Large intestine (tissue), 3 donors: ENCODE data around the gene EIF6. TPM values are rescaled to one million over a fixed set of nuclear protein-coding genes. Genes with fewer than 3 reads are reported as not detected.
A peak's percentile ranks its signal among the peaks of the same experiment; 100 is the strongest.
"Not testable (repeated sequence)": the region's sequence is repeated elsewhere in the genome, so short reads cannot be mapped to it uniquely, and the experiment has no call there.

ENCODE experiments used
- DNase-seq, 2 donors: peaks; one replicate each; pipeline versions ENCODE4 v3.0.0 to v3.0.0-alpha.2; 2013
- H3K27ac ChIP-seq: one replicate; pipeline ENCODE4 v1.5.1; 2013; ENCODE audit warnings: low read length
- H3K27me3 ChIP-seq: 2 replicates; pipeline ENCODE4 v1.6.1; 2013; ENCODE audit warnings: low read length; ENCODE audit not compliant: control insufficient read depth, insufficient read depth
- H3K36me3 ChIP-seq: 2 replicates; pipeline ENCODE4 v1.6.1; 2013; ENCODE audit warnings: low read length; ENCODE audit not compliant: control insufficient read depth, insufficient read depth
- H3K4me1 ChIP-seq: one replicate; pipeline ENCODE4 v1.6.1; 2013; ENCODE audit warnings: low read length; ENCODE audit not compliant: control insufficient read depth, insufficient read depth
- H3K4me3 ChIP-seq: one replicate; pipeline ENCODE4 v1.5.1; 2013; ENCODE audit warnings: low read length
- H3K9me3 ChIP-seq: one replicate; pipeline ENCODE4 v1.6.1; 2013; ENCODE audit warnings: mild to moderate bottlenecking, low read depth, low read length, moderate library complexity; ENCODE audit not compliant: control insufficient read depth
- WGBS: methylation state at CpG from one replicate; pipeline ENCODE4 v1.1.5; 2013; ENCODE audit warnings: low lambda C conversion rate; ENCODE audit not compliant: insufficient coverage; 5-methylcytosine and 5-hydroxymethylcytosine counted together
- polyA plus RNA-seq: library from polyadenylated mRNA; unstranded; fragments of 120-200 nt; gene quantifications from one replicate; pipeline ENCODE4 v1.2.1, GENCODE V29; 2013

Gene EIF6
- polyA plus RNA-seq, 1 donor, result 172 TPM

DNA sequence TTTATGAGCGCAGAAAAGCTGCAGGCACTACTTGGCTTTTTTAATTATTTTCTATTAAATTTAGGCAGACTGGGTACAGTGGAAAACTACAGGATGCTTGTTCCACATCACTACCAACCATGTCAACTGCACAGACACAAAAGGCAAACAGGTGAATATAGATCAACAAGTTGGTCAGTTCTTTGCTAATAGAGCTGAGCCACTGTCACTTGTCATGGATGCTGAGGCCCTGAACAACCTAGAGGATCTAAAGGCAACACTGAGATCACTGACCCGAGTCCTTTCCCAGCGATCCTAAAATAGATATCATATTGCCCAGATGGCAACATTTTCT, 42.1 kb upstream of the EIF6 start:
- H3K4me3 ChIP-seq, result no peak overlapping the region
- no peaks in the 10 kb centered on the region for H3K9me3 ChIP-seq
- no peaks in the 10 kb centered on the region for H3K27me3 ChIP-seq
- no peaks in the 10 kb centered on the region for H3K36me3 ChIP-seq
- no peak for DNase-seq
- WGBS, result 67% methylated on average over 1 of the region's 3 CpGs
- H3K27ac ChIP-seq, result peak overlapping the region; percentile 84
- peaks cover 41% of the 10 kb centered on the region for H3K4me1 ChIP-seq

GRCh38 chr20:35326021-35326739, 41.6 kb upstream of the EIF6 start:
- no peaks in the 10 kb centered on the region for H3K9me3 ChIP-seq
- H3K27ac ChIP-seq, result peak overlapping the region; percentile 84

GRCh38 chr20:35325401-35325800, 40.8 kb upstream of the EIF6 start:
- Histone ChIP-seq H3K4me3 (no peak overlapping the region), H3K27me3 (no peaks in the 10 kb centered on the region), H3K36me3 (no peaks in the 10 kb centered on the region), H3K9me3 (no peaks in the 10 kb centered on the region), H3K4me1 (peaks cover 47% of the 10 kb centered on the region), H3K27ac (peak overlapping the region; percentile 84)
- WGBS, result 70% methylated on average over 2 of the region's 6 CpGs
- peak in 1 of 2 donors; percentile 67 for DNase-seq

More at GRCh38 chr20:35326021-35326739, 41.6 kb upstream of the EIF6 start:
- peaks cover 41% of the 10 kb centered on the region for H3K4me1 ChIP-seq
- peak; percentile 53 to 76 for DNase-seq
- H3K4me3 ChIP-seq, result no peak overlapping the region
- no peaks in the 10 kb centered on the region for H3K27me3 ChIP-seq
- H3K36me3 ChIP-seq, result no peaks in the 10 kb centered on the region
- 100% methylated on average over 1 of the region's 11 CpGs for WGBS

GRCh38 chr20:35320396-35321126, 36.0 kb upstream of the EIF6 start:
- Histone ChIP-seq H3K4me3 (no peak overlapping the region), H3K9me3 (no peaks in the 10 kb centered on the region), H3K36me3 (no peaks in the 10 kb centered on the region), H3K27ac (peak overlapping the region; percentile 77), H3K27me3 (no peaks in the 10 kb centered on the region), H3K4me1 (peaks cover 48% of the 10 kb centered on the region)
- no CpG with 5 or more reads among the region's 3 CpGs for WGBS
- peak; percentile 57 to 77 for DNase-seq

DNA sequence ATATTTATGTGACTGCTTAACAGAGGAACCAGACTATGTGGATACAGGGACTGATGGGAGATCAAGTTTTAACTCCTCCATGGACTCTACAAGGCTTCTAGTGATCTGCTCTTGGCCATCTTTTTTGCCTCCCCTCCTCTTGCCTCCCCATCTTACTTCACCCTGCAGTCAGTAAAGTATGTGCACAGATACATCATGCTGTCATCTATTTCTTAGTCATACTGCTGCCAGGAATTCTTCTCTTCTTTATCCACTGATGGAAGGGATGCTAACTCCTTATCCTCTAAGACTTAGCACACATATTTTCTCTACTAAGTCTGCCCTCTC, 35.3 kb upstream of the EIF6 start:
- Histone ChIP-seq H3K4me3 (no peak overlapping the region), H3K4me1 (peaks cover 47% of the 10 kb centered on the region)
- DNase-seq, result peak in 1 of 2 donors; percentile 33

DNA sequence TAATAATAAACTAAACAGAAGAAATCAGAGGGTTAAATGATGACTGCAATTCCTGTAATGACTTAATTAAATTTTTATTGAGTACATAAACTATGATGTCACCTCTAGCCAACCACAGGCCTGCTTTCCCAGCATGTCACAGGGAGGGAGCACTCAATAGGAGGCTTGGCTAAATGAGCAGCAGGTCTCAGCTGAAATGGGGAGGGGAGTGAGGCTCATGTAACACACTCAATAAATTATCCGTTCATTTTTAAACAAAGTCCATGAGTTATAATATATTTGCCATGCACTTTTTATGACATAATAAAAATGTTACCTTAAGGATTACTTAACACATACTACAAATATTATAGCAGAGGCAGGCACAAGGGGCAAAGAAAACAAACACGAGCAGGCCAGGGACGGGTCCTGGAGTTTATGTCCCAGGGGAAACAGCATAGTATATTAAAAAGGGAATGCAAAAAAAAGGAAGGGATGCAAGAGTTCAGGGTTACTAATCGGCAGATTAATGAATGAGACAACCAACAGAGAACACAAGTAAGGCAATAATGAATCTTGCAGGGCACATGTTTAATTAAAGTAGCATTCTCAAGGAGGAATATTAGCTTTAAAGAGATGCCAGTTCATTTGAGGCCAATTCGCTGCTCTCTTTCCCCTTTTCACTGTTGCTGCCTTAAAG, 34.8 kb upstream of the EIF6 start:
- peak overlapping the region; percentile 77 for H3K27ac ChIP-seq
- H3K4me1 ChIP-seq, result peaks cover 47% of the 10 kb centered on the region
- H3K27me3 ChIP-seq, result no peaks in the 10 kb centered on the region
- H3K4me3 ChIP-seq, result no peak overlapping the region
- H3K36me3 ChIP-seq, result no peaks in the 10 kb centered on the region
- peak in 1 of 2 donors; percentile 59 for DNase-seq
- H3K9me3 ChIP-seq, result no peaks in the 10 kb centered on the region
- 0% methylated on average over 3 of the region's 5 CpGs for WGBS

More for the DNA sequence above, 35.3 kb upstream of the EIF6 start:
- Histone ChIP-seq H3K9me3 (no peaks in the 10 kb centered on the region), H3K36me3 (no peaks in the 10 kb centered on the region), H3K27ac (peak overlapping the region; percentile 77), H3K27me3 (no peaks in the 10 kb centered on the region)

DNA sequence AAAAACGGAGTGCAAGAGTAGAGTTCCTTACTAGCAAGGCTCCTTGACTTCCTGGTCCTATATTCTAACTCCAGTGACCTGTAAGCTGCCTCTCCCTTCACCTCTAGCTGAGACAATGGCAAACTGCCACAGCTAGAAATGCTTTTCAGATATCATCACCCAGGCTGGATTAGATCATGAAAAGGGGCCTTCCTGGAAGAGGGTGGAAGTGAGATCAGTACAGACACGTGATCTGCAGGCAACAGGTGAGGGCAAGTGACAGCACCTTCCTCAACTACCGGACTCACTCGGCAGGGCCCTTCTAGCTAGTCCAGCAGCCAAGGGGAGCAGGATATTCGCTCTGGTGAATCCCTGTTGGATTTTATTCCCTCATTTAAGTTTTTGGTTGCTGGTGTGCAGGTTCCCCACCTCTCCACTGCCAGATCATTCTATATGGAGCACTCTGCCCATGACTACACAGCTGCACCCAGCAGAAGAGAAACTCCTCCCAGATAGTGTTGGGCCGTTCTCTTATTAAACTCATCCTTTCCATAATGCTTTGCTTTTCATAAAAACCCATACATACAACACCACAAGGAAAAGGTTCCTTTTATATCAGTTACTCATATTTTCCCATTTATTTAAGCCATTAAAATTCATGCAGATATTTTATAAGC, 34.1 kb upstream of the EIF6 start:
- H3K4me3 ChIP-seq, result no peak overlapping the region
- H3K36me3 ChIP-seq, result no peaks in the 10 kb centered on the region
- no peaks in the 10 kb centered on the region for H3K9me3 ChIP-seq
- H3K27ac ChIP-seq, result peak overlapping the region; percentile 77
- no peaks in the 10 kb centered on the region for H3K27me3 ChIP-seq
- 40% methylated on average over 1 of the region's 6 CpGs for WGBS
- peaks cover 47% of the 10 kb centered on the region for H3K4me1 ChIP-seq
- DNase-seq, result peak; percentile 89 to 95

DNA sequence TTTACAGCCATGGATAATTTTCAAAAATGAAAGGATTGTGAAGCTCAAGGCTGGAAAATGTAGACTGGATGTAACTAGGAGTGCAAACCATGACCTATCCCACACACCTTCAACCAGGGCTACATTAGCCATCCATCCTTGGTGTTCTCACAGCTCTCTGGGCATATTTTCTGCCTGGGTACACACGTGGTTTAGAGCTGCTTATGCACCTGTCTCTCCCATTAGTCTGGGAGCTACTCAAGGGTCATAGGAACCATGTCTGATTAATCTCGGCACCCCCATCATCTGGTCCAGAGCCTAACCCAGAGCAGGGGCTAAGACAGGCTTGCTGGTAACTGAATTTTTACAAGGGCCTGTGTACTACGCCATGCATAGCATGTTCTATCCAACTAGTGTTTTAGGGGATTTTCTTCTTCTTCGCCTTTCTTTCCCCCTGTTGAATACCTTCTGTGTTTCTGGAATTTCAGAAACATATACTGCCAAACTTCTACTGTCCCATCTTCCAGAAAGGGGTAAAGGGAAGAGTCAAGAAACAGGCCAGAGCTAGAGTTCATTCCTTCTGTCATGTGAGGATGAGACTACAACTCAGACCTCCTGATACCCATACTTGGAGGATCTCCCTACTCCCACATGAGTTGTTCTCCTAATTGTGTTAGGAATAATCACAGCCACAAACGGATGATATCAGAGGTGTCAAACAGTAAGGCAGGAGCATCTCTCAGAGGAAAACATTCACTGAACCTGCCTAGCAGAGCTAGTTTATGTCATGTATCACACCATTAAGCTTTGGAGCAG, 33.0 kb upstream of the EIF6 start:
- H3K4me3 ChIP-seq, result no peak overlapping the region
- H3K27ac ChIP-seq, result peak overlapping the region; percentile 77
- no peaks in the 10 kb centered on the region for H3K9me3 ChIP-seq
- 80% methylated on average over 1 of the region's 5 CpGs for WGBS
- H3K4me1 ChIP-seq, result peaks cover 47% of the 10 kb centered on the region
- peaks cover 2% of the 10 kb centered on the region for H3K36me3 ChIP-seq
- no peaks in the 10 kb centered on the region for H3K27me3 ChIP-seq
- no peak for DNase-seq

DNA sequence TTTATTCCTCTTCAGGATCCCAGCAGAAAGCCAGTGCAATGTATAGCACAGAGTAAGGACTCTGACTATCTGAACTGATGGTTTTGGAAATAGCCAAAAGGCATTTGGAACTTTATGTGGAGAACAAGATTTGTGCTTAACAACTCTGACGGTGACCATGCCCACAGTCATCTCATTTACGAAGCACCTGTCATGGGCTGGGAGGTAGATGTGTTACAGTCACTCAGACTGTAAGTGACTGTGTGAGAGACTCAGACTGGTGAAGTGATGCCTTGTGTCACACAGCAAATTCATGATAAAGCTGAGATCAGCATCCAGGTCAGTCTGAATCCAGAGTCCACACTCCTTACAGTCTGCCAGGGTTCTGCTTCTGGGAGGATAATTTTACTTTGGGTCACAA, 31.5 kb upstream of the EIF6 start:
- Histone ChIP-seq H3K36me3 (peaks cover 4% of the 10 kb centered on the region), H3K27ac (no peak overlapping the region), H3K9me3 (no peaks in the 10 kb centered on the region), H3K4me3 (no peak overlapping the region), H3K4me1 (peaks cover 47% of the 10 kb centered on the region), H3K27me3 (no peaks in the 10 kb centered on the region)
- no peak for DNase-seq
- WGBS, result no CpG with 5 or more reads among the region's 2 CpGs

DNA sequence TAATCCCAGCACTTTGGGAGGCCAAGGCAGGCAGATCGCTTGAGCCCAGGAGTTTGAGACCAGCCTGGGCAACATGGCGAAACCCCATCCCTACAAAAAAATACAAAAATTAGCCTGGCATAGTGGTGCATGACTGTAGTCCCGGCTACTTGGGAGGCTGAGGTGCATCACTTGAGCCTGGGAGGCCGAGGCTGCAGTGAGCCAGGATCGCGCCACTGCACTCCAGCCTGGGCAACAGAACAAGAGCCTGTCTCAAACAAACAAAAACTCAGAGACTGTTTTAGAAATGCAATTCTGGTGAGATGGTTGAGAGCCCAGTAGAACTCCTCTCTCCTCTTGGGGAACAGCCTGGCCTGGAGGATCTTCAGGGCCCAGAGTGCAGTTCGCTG, 31.1 kb upstream of the EIF6 start:
- H3K9me3 ChIP-seq, DNase-seq, H3K4me3 ChIP-seq, H3K36me3 ChIP-seq, H3K27me3 ChIP-seq, H3K27ac ChIP-seq: not testable (repeated sequence)
- peaks cover 43% of the 10 kb centered on the region for H3K4me1 ChIP-seq
- no CpG with 5 or more reads among the region's 7 CpGs for WGBS
